Liver (tissue), 9 donors: Measurements from ENCODE around the gene CACNA1C. TPM values are rescaled to one million over a fixed set of nuclear protein-coding genes. Genes with fewer than 3 reads are reported as not detected.

Source experiments
- DNase-seq: peaks from one replicate; pipeline ENCODE4 v3.0.0-alpha.2; 2017; ENCODE audit warnings: low spot score
- H3K27ac ChIP-seq, 2 donors: one replicate each; pipeline ENCODE4 v1.7.0; 2013; ENCODE audit warnings: inconsistent platforms in 2 of 2, low read length in 2 of 2, control low read depth in 1 of 2, low read depth in 1 of 2, mild to moderate bottlenecking in 1 of 2
- H3K27me3 ChIP-seq, 4 donors: one replicate each; pipeline versions ENCODE4 v1.6.1 to v1.7.0; 2013; ENCODE audit warnings: low read length in 3 of 4, inconsistent platforms in 1 of 4, mild to moderate bottlenecking in 1 of 4, moderate library complexity in 1 of 4; ENCODE audit not compliant: control insufficient read depth in 4 of 4, insufficient read depth in 4 of 4
- H3K36me3 ChIP-seq, 4 donors: one replicate each; pipeline versions ENCODE4 v1.6.1 to v1.7.0; 2013; ENCODE audit warnings: low read length in 3 of 4, mild to moderate bottlenecking in 3 of 4, low read depth in 1 of 4, moderate library complexity in 1 of 4; ENCODE audit not compliant: control insufficient read depth in 4 of 4, insufficient read depth in 3 of 4
- H3K4me1 ChIP-seq, 4 donors: one replicate each; pipeline versions ENCODE4 v1.6.1 to v1.7.0; 2013; ENCODE audit warnings: low read length in 3 of 4, mild to moderate bottlenecking in 3 of 4, moderate library complexity in 1 of 4; ENCODE audit not compliant: control insufficient read depth in 4 of 4, insufficient read depth in 4 of 4
- H3K4me3 ChIP-seq, 3 donors: one replicate each; pipeline versions ENCODE4 v1.6.1 to v1.7.0; 2013; ENCODE audit warnings: low read length in 3 of 3, control low read depth in 1 of 3, low read depth in 1 of 3, mild to moderate bottlenecking in 1 of 3
- H3K9ac ChIP-seq, 2 donors: one replicate each; pipeline ENCODE4 v1.7.0; 2013; ENCODE audit warnings: low read length in 2 of 2, mild to moderate bottlenecking in 2 of 2, moderate library complexity in 2 of 2, control low read depth in 1 of 2, low read depth in 1 of 2
- H3K9me3 ChIP-seq, 4 donors: one replicate each; pipeline versions ENCODE4 v1.6.1 to v1.7.0; 2013; ENCODE audit warnings: low read length in 3 of 4; ENCODE audit not compliant: control insufficient read depth in 4 of 4
- ATF3 ChIP-seq: IDR thresholded peaks from 2 replicates; pipeline ENCODE4 v1.6.1; 2016; ENCODE audit warnings: antibody characterized with exemption
- CTCF ChIP-seq: fragments of 150-350 bp; IDR thresholded peaks from 2 replicates; pipeline ENCODE4 v1.5.1; 2017; ENCODE audit warnings: improper control_type of control experiment, low read depth, low read length; ENCODE audit not compliant: missing input control
- FOXA2 ChIP-seq: IDR thresholded peaks from 2 replicates; pipeline ENCODE4 v1.6.1; 2016; ENCODE audit warnings: antibody characterized with exemption
- HNF4A ChIP-seq, 2 donors: conservative IDR thresholded peaks; 2 replicates each; pipeline ENCODE4 v1.6.1; 2016; ENCODE audit warnings: antibody characterized with exemption in 2 of 2, mild to moderate bottlenecking in 2 of 2
- JUND ChIP-seq, 2 donors: IDR thresholded peaks; 2 replicates each; pipeline ENCODE4 v1.6.1; 2016; ENCODE audit warnings: antibody characterized with exemption in 2 of 2
- RAD21 ChIP-seq, 2 donors: IDR thresholded peaks; 2 replicates each; pipeline ENCODE4 v1.6.1; 2016; ENCODE audit warnings: antibody characterized with exemption in 2 of 2, mild to moderate bottlenecking in 2 of 2
- REST ChIP-seq: IDR thresholded peaks from 2 replicates; pipeline ENCODE4 v1.6.1; 2016; ENCODE audit warnings: antibody characterized with exemption, mild to moderate bottlenecking
- SP1 ChIP-seq: IDR thresholded peaks from 2 replicates; pipeline ENCODE4 v1.6.1; 2018; ENCODE audit warnings: antibody characterized with exemption, mild to moderate bottlenecking
- YY1 ChIP-seq: IDR thresholded peaks from 2 replicates; pipeline ENCODE4 v1.6.1; 2016; ENCODE audit warnings: antibody characterized with exemption, mild to moderate bottlenecking
- whole genome bisulfite sequencing: extraction: QIAGEN DNeasy Blood & Tissue Kit; methylation state at CpG from one replicate; pipeline ENCODE4 v1.1.7; 2013; 5-methylcytosine and 5-hydroxymethylcytosine counted together
- polyA plus RNA-seq, 2 donors: library from polyadenylated mRNA; stranded (reverse) in 1 of 2; unstranded in 1 of 2; fragments of 200-250 nt in 1 of 2; fragments of >200 nt in 1 of 2; fragmentation: Nextera tagmentation in 1 of 2; extraction: Ambion mirVana in 1 of 2; gene quantifications; one replicate each; pipeline versions ENCODE4 v1.2.1 to v1.2.3, GENCODE V29; 2013 to 2015
- total RNA-seq, 2 donors: library from RNA; depleted of rRNA; stranded (reverse); fragments of >200 nt; gene quantifications; one replicate each; pipeline ENCODE4 v1.2.3, GENCODE V29; 2014
- donor health status: healthy.
- donor health status: healthy.
- donor health status: healthy.
- donor health status: healthy.
- donor health status: healthy.

The CACNA1C gene
- total and polyA plus RNA-seq, 4 donors = 0.23 to 1.9 (median 0.41) TPM

GRCh38 chr12:2557597-2557996 lies 504.8 kb downstream of the CACNA1C start (continued):
- TF ChIP-seq REST (no peak), JUND (IDR thresholded peaks at IDR 0.05) (no peak), SP1 (no peak), CTCF (no peak), HNF4A (conservative IDR thresholded peaks at IDR 0.05) (no peak)

GRCh38 chr12:2559931-2560330 lies 507.1 kb downstream of the CACNA1C start:
- H3K27ac ChIP-seq = no peak overlapping the region
- H3K4me3 ChIP-seq = no peak overlapping the region
- WGBS = 85% methylated on average over 6 of the region's 6 CpGs

More at GRCh38 chr12:2559931-2560330, 507.1 kb downstream of the CACNA1C start:
- Histone ChIP-seq H3K4me1 (peaks cover 0 to 6% (median 0%) of the 10 kb centered on the region in 4 donors), H3K9me3 (no peaks in the 10 kb centered on the region), H3K36me3 (no peaks in the 10 kb centered on the region), H3K9ac (no peak overlapping the region), H3K27me3 (no peaks in the 10 kb centered on the region)
- no peak for TF ChIP-seq ATF3
- TF ChIP-seq REST = no peak
- TF ChIP-seq HNF4A (conservative IDR thresholded peaks at IDR 0.05) = no peak
- no peak for TF ChIP-seq RAD21 (IDR thresholded peaks at IDR 0.05)
- TF ChIP-seq FOXA2 = no peak
- no peak for TF ChIP-seq YY1
- TF ChIP-seq SP1 = no peak
- no peak for DNase-seq
